HG03039 (cell line): ENCODE measurements around the gene RANGRF.

Experiments
- ATAC-seq: cut with Tn5 transposase; IDR thresholded peaks from one replicate; pipeline ENCODE4 v1.9.1; 2021; ENCODE audit warnings: mild to moderate bottlenecking, moderate library complexity; ENCODE audit not compliant: unreplicated experiment

Gene RANGRF

GRCh38 chr17:8273884-8274444 is 14.5 kb upstream of the RANGRF start:
- ATAC-seq = no peak

- ATAC-seq = no peak
Measured at GRCh38 chr17:8274816-8275215, 13.7 kb upstream of the RANGRF start.

- no peak for ATAC-seq
Measured at GRCh38 chr17:8275421-8276290, 12.8 kb upstream of the RANGRF start.

- no peak for ATAC-seq
Measured at GRCh38 chr17:8277317-8277716, 11.2 kb upstream of the RANGRF start.

- no peak for ATAC-seq
Measured at GRCh38 chr17:8282345-8282744, 6.1 kb upstream of the RANGRF start.

- no peak for ATAC-seq
Measured at GRCh38 chr17:8283356-8283755, 5.1 kb upstream of the RANGRF start.

GRCh38 chr17:8284126-8284525 is 4.3 kb upstream of the RANGRF start:
- no peak for ATAC-seq

- ATAC-seq = no peak
Measured at GRCh38 chr17:8285270-8286181, 2.9 kb upstream of the RANGRF start.

GRCh38 chr17:8287651-8288335 is 677 bp upstream of the RANGRF start:
- ATAC-seq = no peak

- ATAC-seq = peak; percentile 50
Measured at GRCh38 chr17:8289103-8289397, 580 bp downstream of the RANGRF start.

- no peak for ATAC-seq
Measured at GRCh38 chr17:8290043-8290442, 1.6 kb downstream of the RANGRF start.

- no peak for ATAC-seq
Measured at GRCh38 chr17:8292639-8293395, 4.3 kb downstream of the RANGRF start.

- ATAC-seq = no peak
Measured at GRCh38 chr17:8294361-8294760, 5.9 kb downstream of the RANGRF start.

GRCh38 chr17:8294814-8295316 is 6.4 kb downstream of the RANGRF start:
- no peak for ATAC-seq

GRCh38 chr17:8300226-8300625 is 11.8 kb downstream of the RANGRF start:
- ATAC-seq = no peak

- no peak for ATAC-seq
Measured at GRCh38 chr17:8300627-8301242, 12.3 kb downstream of the RANGRF start.

GRCh38 chr17:8310601-8311123 is 22.2 kb downstream of the RANGRF start:
- ATAC-seq = no peak

GRCh38 chr17:8311131-8311790 is 22.8 kb downstream of the RANGRF start:
- ATAC-seq = no peak

GRCh38 chr17:8312251-8312650 is 23.8 kb downstream of the RANGRF start:
- no peak for ATAC-seq
